Astrocyte of the cerebellum (primary cell): ENCODE results near the gene ECEL1.

Experiments used
- DNase-seq: peaks from one replicate; pipeline ENCODE4 v3.0.0-alpha.2; 2011; ENCODE audit warnings: low read depth
- H3K4me3 ChIP-seq: 2 replicates; pipeline ENCODE4 v1.5.1; 2011; ENCODE audit warnings: mild to moderate bottlenecking, low read depth, low read length, moderate library complexity
- in situ Hi-C: cut with HindIII; loops from 2 replicates; pipeline ENCODE4 v1.10.0; 2017; ENCODE audit warnings: low sequenced_read_pairs
- TF ChIP-seq, protein P1 (sequence below): IDR thresholded peaks from 2 replicates; pipeline ENCODE4 v1.5.1; 2012; ENCODE audit warnings: low read length, low read depth, moderate library complexity, mild to moderate bottlenecking; ENCODE audit errors: missing control alignments

Gene ECEL1

DNA sequence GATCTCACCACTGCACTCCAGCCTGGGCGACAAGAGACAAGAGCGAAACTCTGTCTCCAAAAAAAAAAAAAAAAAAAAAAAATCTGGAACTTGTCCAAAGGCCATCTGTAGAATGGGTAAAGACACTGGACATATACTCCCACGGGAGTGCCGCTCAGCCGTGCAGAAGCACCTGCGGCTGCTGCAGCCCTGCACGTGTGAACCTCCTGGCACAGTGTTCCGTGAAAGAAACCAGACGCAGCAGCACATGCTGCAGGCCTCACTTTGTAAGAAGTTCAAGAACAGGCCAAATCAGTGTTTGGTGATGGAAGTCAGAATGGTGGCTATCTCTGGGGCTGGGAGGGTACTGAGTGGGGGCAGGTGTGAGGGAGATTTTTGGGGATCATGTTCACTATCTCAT, 44.8 kb upstream of the ECEL1 start:
- in situ Hi-C loops = no loop called here
- TF ChIP-seq, protein P1, sequence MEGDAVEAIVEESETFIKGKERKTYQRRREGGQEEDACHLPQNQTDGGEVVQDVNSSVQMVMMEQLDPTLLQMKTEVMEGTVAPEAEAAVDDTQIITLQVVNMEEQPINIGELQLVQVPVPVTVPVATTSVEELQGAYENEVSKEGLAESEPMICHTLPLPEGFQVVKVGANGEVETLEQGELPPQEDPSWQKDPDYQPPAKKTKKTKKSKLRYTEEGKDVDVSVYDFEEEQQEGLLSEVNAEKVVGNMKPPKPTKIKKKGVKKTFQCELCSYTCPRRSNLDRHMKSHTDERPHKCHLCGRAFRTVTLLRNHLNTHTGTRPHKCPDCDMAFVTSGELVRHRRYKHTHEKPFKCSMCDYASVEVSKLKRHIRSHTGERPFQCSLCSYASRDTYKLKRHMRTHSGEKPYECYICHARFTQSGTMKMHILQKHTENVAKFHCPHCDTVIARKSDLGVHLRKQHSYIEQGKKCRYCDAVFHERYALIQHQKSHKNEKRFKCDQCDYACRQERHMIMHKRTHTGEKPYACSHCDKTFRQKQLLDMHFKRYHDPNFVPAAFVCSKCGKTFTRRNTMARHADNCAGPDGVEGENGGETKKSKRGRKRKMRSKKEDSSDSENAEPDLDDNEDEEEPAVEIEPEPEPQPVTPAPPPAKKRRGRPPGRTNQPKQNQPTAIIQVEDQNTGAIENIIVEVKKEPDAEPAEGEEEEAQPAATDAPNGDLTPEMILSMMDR = no peak
- no peak for DNase-seq
- no peak overlapping the region for H3K4me3 ChIP-seq

- in situ Hi-C loops = no loop called here
- no peak overlapping the region for H3K4me3 ChIP-seq
- DNase-seq = no peak
- TF ChIP-seq, protein P1 = no peak
Observed at GRCh38 chr2:232530626-232531260, 43.1 kb upstream of the ECEL1 start.

DNA sequence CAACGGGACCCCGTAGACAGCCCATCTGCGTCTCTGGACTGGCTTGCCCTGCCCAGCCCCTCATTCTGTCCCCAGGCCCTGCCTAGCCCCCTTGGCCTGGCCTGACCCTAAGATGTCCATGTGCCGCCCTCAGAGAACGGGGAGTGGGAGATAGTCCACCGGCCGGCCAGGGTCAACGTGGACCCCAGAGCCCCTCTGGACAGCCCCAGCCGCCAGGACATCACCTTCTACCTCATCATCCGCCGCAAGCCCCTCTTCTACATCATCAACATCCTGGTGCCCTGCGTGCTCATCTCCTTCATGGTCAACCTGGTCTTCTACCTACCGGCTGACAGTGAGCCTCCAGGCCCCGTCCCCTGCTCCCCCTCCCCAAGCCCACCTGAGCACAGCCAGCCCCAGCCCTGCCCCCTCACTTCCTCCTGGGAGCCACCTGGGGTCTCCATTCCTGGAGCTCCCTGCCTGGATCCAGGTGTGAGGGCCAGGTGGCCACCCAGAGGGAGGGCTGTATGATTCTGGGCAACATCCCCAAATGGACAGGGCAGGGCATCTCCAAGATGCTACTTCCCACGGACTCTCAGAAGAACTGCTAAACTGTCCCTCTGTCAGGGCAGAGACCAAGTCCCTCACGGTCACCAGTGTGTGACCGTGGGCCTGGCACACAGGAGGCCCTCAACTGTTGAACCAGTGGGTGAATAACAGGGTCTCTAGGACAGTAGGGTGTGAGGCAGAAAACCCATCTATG, 42.3 kb upstream of the ECEL1 start:
- H3K4me3 ChIP-seq = no peak overlapping the region
- TF ChIP-seq, protein P1 = no peak
- in situ Hi-C loops = no loop called here
- DNase-seq = no peak

- TF ChIP-seq, protein P1 = no peak
- DNase-seq = no peak
- in situ Hi-C loops = no loop called here
- no peak overlapping the region for H3K4me3 ChIP-seq
Observed at GRCh38 chr2:232528746-232529460, 41.3 kb upstream of the ECEL1 start.

- in situ Hi-C loops = no loop called here
- DNase-seq = no peak
- no peak overlapping the region for H3K4me3 ChIP-seq
- TF ChIP-seq, protein P1 = no peak
Observed at GRCh38 chr2:232527905-232528470, 40.4 kb upstream of the ECEL1 start.

GRCh38 chr2:232526372-232526941, 38.8 kb upstream of the ECEL1 start:
- no peak for DNase-seq
- in situ Hi-C loops = no loop called here
- H3K4me3 ChIP-seq = no peak overlapping the region
- TF ChIP-seq, protein P1 = no peak
